T follicular helper cell (primary cell): ENCODE measurements around the gene FAM81A.
"Not testable (repeated sequence)": the region's sequence is repeated elsewhere in the genome, so short reads cannot be mapped to it uniquely, and the experiment has no call there.

Source experiments
- DNase-seq: peaks from one replicate; pipeline ENCODE4 v3.0.0-alpha.2; 2020; ENCODE audit warnings: low read depth

The FAM81A gene

GRCh38 chr15:59489485-59489884 is 51.5 kb downstream of the FAM81A start:
- DNase-seq: not testable (repeated sequence)

- DNase-seq: no peak
Measured at GRCh38 chr15:59491062-59491461, 53.1 kb downstream of the FAM81A start.

- peak; percentile 25 for DNase-seq
Measured at GRCh38 chr15:59492389-59493377, 54.7 kb downstream of the FAM81A start.

- DNase-seq: no peak
Measured at GRCh38 chr15:59501597-59501996, 63.6 kb downstream of the FAM81A start.

- no peak for DNase-seq
Measured at GRCh38 chr15:59515190-59515589, 77.2 kb downstream of the FAM81A start.

GRCh38 chr15:59516655-59517461 is 78.9 kb downstream of the FAM81A start:
- DNase-seq: no peak

- DNase-seq: no peak
Measured at GRCh38 chr15:59519329-59519728, 81.3 kb downstream of the FAM81A start.

GRCh38 chr15:59521443-59521842 is 83.5 kb downstream of the FAM81A start:
- DNase-seq: no peak

GRCh38 chr15:59522988-59523461 is 85.0 kb downstream of the FAM81A start:
- DNase-seq: peak; percentile 22

GRCh38 chr15:59523702-59524101 is 85.7 kb downstream of the FAM81A start:
- DNase-seq: no peak

- no peak for DNase-seq
Measured at GRCh38 chr15:59524331-59524731, 86.3 kb downstream of the FAM81A start.

- DNase-seq: not testable (repeated sequence)
Measured at GRCh38 chr15:59526466-59526865, 88.5 kb downstream of the FAM81A start.

- DNase-seq: no peak
Measured at GRCh38 chr15:59528429-59528828, 90.4 kb downstream of the FAM81A start.

- peak; percentile 51 for DNase-seq
Measured at GRCh38 chr15:59528961-59529402, 91.0 kb downstream of the FAM81A start.

GRCh38 chr15:59531066-59531675 is 93.2 kb downstream of the FAM81A start:
- DNase-seq: no peak

- no peak for DNase-seq
Measured at GRCh38 chr15:59532770-59533379, 94.9 kb downstream of the FAM81A start.

- DNase-seq: no peak
Measured at GRCh38 chr15:59536553-59536952, 98.6 kb downstream of the FAM81A start.

GRCh38 chr15:59537403-59537802 is 99.4 kb downstream of the FAM81A start:
- no peak for DNase-seq

- DNase-seq: no peak
Measured at GRCh38 chr15:59538494-59538893, 100.5 kb downstream of the FAM81A start.

- DNase-seq: no peak
Measured at GRCh38 chr15:59539799-59540198, 101.8 kb downstream of the FAM81A start.

- no peak for DNase-seq
Measured at GRCh38 chr15:59540654-59541053, 102.7 kb downstream of the FAM81A start.

GRCh38 chr15:59541750-59542149 is 103.8 kb downstream of the FAM81A start:
- DNase-seq: no peak
